Left renal pelvis (tissue), 4 donors: ENCODE results near the gene LDB1. TPM values are rescaled to one million over a fixed set of nuclear protein-coding genes. Genes with fewer than 3 reads are reported as not detected.
A peak's percentile ranks its signal among the peaks of the same experiment; 100 is the strongest.

Source experiments
- DNase-seq, 4 donors: peaks; one replicate each; pipeline ENCODE4 v3.0.0-alpha.2; 2013; ENCODE audit warnings: low read depth in 4 of 4, low spot score in 3 of 4
- polyA plus RNA-seq, 4 donors: library from polyadenylated mRNA; unstranded; fragments of 120-200 nt; gene quantifications; one replicate each; pipeline ENCODE4 v1.2.1, GENCODE V29; 2013; ENCODE audit not compliant: insufficient read length in 4 of 4

Gene LDB1
- polyA plus RNA-seq, 4 donors, result 104 to 139 (median 112) TPM

DNA sequence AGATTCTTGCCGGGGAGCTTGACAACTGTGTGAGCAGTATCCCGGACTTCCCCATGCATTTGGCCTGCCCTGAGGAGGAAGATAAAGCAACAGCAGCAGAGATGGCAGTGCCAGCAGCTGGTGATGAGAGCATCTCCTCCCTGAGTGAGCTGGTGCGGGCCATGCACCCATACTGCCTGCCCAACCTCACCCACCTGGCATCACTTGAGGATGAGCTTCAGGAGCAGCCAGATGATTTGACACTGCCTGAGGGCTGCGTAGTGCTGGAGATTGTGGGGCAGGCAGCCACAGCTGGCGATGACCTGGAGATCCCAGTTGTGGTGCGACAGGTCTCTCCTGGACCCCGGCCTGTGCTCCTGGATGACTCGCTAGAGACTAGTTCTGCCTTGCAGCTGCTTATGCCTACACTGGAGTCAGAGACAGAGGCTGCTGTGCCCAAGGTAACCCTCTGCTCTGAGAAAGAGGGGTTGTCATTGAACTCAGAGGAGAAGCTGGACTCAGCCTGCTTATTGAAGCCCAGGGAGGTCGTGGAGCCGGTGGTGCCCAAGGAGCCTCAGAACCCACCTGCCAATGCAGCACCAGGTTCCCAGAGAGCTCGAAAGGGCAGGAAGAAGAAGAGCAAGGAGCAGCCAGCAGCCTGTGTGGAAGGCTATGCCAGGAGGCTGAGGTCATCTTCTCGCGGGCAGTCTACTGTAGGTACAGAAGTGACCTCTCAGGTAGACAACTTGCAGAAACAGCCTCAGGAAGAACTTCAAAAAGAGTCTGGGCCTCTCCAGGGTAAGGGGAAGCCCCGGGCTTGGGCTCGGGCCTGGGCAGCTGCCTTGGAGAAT, 19.3 kb upstream of the LDB1 start:
- DNase-seq, result no peak

DNA sequence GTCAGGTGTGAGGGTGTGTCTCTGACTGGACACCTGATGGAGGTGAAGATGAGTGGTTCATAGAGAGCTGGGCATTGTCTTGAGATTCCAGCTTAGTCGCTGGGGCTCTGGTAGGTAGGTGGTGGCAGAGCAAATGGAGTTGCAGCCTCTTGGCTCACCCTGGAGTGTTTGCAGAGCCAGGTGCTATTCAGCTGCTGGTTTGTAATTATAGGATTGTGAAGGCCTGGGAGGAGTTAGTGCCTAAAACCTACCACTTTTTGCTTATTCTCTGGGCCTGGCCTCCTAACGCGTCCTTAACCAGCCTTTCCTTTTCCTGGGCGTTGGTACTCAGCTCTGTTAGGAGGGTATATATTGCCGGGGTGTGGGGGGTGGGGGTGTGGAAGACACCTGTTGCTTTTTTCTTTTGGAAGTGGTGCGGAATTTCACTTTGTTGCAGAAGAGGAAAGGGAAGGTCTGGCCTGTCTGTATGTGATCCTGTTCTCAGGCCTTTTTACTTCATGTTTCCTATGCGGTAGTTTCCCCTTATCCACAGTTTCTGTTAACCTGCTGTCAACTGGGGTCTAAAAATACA, 15.9 kb upstream of the LDB1 start:
- no peak for DNase-seq

DNA sequence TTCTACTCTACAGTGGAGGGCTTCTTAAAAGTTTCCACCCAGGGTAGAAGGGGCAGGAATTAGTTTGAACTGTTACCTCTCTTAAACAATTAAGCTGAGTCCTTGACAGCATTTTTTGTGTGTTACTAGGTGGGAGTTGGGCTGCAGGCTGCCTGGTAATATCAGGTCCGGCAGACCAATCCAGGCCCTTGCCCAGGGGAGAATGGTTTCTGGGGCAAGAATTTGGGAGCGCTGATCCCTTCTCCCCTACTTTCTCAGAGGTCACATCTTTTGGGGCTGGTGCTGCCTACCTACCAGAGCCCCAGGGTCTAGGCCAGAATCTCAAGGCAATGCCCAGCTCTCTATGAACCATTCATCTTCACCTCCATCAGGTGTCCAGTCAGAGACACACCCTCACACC, 14.2 kb upstream of the LDB1 start:
- no peak for DNase-seq

DNA sequence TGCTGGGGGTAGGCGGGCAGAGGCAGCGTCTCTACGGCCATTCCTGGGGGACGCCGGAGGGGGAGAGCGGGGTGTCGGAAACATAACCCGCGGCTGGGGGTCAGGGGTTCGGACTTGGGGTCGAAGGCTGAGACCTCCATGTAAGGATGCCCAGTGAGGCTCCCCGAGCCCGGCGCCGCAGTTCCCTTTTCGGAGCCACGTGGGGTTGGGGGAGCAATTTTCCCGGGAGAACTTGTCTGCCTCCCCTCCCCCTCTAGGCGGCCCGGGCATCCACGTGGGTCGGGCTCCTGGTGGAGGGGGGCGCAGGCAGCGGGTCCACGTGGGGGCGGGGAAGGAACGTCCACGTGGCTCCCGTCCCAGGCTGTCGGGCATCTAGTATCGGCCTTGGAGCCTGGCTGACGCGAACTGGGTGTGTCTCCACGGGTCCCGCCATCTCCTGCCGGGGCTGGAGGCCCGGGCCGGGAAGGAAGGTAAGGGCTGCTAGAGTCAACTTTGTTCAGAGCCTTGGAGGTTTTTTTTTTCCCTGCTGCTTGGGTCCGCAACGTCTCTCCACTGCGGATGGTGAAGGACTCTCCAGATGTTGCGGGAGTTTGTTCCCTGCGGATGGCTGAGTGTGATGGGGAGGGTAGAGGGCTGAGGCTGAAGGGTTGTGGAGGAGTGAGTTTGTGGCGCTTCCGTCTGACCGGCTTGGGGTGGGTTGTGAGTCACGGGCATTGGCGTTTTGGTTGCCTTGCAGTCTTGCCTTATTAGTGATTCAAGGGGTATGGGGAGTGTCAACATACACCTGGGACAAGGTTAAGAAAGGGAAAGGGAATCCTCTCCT, 13.4 kb upstream of the LDB1 start:
- no peak for DNase-seq

- peak; percentile 97 to 99 (median 98) for DNase-seq
Measured at GRCh38 chr10:102132563-102133372, 12.6 kb upstream of the LDB1 start, which contains the start of gene PPRC1. TSS of gene PPRC1 (plus strand) at chr10:102133040. CDS start at chr10:102133069, 29 bp downstream.

GRCh38 chr10:102132193-102132562, 12.0 kb upstream of the LDB1 start:
- no peak for DNase-seq

DNA sequence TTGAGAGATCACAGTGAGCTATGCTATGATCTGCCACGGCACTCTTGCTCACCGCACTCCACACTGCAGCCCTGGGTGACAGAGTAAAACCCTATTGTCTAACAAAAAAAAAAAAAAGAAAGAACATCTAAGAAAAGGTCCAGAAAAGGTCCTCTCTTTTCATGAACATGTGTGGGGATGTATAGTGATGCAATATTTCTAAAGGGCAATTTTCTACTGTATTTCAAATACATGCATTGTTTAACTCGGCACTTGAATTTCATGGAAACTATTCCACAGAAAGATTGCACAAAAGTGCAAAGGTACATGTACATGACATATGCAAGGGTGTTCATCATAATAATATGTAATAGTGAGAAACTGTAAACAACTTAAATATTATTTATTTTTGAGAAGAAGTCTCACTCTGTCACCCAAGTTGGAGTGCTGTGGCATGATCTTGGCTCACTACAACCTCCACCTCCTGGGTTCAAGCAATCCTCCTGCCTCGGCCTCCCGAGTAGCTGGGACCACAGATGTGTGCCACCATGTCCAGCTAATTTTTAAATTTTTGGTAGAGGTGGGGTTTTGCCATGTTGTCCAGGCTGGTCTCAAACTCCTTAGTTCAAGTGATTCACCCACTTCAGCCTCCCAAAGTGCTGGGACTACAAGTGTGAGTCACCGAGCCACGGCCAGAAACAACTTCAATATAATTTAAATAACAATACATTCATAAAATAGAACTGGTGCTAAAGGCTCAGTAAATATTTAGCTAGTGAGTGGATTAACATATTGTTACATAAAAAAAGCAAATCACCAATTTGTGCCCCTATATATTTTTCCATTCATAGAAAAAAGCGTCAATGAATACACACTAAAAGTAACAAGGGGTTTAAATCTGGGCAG, 11.4 kb upstream of the LDB1 start:
- DNase-seq, result no peak

- DNase-seq, result no peak
Measured at GRCh38 chr10:102123223-102123622, 3.1 kb upstream of the LDB1 start.

GRCh38 chr10:102122450-102122849, 2.3 kb upstream of the LDB1 start:
- DNase-seq, result no peak

DNA sequence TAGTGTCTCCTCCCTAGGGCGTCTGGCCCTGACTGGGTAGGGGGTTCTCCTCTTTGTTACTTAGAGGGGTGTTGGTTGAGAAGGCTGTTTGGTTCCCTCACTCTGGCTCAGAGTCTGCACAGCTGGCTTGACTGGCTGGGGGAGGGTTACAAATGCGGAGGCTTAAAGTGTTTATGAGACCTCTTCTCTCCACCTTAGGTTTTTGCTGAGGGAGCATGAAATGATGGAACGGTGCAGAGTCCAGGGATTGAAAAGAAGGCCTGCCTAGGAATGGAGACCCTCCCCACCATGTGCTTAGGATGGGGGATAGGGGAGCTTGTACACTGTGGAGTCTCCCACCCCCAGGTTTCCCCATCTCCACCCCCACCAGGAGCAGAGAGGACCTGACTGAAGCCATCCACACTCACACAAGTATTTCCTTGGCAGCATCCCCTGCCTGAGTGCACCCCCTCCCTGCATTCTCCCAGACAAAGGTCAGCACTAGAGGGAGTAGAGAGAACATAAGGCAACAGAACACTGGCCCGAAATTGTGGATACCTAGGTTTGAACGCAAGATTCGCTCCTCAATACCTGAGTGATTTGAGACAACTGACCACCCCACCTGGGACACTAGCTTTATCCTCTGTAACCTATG, 1.7 kb upstream of the LDB1 start:
- DNase-seq, result no peak

- DNase-seq, result peak; percentile 82 to 92 (median 86)
Measured at GRCh38 chr10:102120991-102121738, 997 bp upstream of the LDB1 start.

- DNase-seq, result no peak
Measured at GRCh38 chr10:102119417-102120141, 589 bp downstream of the LDB1 start.

GRCh38 chr10:102118867-102119266, 1.3 kb downstream of the LDB1 start:
- peak in 1 of 4 donors; percentile 59 for DNase-seq

DNA sequence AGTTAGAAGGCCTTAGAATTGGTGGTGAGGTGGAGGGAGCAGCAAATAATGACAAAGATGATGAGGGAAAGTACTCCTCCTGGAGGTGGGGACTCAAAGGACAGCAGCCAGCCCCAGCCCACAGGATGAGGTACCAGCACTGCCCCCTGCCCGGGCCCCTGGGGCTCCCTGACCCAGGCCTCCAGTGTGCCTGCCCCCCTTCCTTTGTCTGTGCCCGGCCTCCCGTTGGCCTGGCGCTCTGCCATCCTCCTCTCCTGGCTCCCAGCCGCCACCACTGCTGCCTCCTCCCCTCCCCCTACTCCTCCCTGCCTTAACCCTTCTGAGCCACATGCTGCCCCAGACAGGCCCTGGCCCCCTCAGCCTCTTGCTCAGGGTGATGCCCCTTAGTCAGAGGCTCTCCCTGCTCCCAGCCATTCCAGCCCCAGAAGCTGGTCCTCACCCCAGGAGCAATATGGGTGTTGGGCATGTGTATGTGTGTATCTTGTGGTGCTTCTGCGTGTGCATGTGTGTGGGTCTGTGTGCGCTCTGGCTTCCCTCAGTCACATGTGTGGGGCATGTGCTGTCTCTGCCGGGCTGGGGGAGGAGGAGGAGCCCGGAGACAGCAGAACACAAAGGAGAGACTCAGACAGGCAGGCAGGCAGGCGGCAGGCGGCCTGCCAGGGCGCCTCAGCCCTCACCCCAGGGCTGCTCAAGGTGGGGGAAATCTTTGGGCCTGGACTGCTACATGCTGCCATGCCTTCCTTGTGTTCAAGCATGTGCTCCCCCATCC, 2.6 kb downstream of the LDB1 start:
- DNase-seq, result peak in 2 of 4 donors; percentile 69 to 72

DNA sequence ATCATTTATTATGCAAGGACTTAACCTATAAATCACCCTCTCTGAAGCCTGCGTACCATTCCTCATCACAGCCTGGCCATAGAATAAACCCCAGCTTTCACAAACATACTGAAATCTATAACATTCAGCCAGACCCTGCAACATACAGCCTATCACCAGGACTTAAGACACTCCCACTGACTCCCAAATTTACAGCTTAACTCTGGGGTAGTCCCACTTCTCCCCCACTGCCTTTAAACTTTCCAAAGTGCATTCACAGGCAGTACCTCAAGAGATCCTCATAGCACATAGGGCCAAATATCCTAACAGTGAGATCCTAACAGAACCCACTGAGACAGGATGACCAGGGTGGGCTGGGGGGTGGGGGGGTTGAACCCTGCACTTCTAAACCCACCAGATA, 3.5 kb downstream of the LDB1 start:
- no peak for DNase-seq

- no peak for DNase-seq
Measured at GRCh38 chr10:102115775-102116174, 4.4 kb downstream of the LDB1 start.
